ENCODE results near the gene TUBB4B.

The TUBB4B gene

DNA sequence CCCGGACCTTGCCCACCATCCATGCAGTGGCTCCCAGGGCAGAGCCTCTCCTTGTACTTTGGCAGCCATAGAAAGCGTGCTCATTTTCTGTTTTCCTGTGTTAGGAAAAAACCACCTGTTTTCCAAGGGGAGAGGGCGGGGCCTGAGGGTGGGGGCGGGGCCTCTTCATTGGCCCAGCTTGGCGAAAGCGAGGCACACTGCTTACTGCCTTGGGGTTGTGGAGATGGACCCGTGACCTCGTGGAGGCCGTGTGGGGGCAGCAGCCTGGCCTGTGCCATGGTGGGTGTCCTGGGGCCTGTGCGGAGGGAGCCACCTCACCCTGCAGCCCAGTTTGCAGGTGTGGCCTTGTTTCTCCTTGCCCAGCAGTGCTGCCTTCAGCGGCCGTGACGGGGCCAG is 32.0 kb downstream of the TUBB4B start:
- DNase-seq, result no peak

DNA sequence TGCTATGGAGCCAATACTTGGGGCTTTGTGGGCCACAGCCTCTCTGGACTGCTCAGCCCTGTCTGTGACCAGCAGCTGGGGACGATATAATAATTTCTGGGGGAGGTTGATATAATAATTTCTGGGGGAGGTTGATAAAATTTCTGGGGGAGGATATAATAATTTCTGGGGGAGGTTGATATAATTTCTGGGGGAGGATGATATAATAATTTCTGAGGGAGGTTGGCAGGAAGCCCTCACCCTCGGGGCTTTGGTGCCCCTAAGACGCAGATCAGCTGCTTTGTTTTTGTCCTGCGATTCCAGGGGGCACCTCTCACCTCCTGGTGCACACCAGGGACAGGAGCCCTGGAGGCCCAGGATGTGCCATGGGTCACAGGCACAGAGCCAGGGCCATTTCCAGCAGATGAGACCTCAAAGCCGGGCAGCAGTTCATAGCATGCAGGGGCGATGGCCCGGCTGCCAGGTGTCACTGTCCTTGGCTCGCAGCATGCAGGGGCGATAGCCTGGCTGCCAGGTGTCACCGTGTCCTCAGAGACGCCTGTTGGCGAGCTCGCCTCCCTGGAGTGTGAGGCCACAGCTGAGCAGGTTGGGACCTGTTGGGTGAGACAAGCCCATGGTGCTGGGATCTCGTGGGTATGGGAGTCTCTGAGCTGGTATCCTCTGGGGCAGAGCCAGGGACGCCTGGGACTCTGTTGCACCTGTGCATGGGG is 32.7 kb downstream of the TUBB4B start:
- no peak for DNase-seq

DNA sequence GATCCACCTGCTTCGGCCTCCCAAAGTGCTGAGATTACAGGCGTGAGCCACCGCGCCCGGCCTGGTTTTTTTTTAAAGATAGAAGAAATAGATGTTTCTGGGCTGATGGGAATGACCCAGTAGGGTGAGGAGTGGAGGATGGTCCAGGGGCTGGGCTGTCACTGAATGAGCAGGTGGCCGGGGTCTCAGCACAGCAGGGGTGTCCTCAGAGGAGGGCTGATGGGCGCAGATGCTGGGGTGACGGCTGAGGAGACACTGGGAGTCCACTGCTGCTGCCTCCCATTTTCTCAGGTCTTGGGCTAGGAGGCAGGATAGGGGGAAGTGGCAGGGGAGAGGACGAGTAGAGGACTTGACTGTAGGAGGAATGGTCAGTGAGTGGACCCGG is 34.1 kb downstream of the TUBB4B start:
- no peak for DNase-seq

DNA sequence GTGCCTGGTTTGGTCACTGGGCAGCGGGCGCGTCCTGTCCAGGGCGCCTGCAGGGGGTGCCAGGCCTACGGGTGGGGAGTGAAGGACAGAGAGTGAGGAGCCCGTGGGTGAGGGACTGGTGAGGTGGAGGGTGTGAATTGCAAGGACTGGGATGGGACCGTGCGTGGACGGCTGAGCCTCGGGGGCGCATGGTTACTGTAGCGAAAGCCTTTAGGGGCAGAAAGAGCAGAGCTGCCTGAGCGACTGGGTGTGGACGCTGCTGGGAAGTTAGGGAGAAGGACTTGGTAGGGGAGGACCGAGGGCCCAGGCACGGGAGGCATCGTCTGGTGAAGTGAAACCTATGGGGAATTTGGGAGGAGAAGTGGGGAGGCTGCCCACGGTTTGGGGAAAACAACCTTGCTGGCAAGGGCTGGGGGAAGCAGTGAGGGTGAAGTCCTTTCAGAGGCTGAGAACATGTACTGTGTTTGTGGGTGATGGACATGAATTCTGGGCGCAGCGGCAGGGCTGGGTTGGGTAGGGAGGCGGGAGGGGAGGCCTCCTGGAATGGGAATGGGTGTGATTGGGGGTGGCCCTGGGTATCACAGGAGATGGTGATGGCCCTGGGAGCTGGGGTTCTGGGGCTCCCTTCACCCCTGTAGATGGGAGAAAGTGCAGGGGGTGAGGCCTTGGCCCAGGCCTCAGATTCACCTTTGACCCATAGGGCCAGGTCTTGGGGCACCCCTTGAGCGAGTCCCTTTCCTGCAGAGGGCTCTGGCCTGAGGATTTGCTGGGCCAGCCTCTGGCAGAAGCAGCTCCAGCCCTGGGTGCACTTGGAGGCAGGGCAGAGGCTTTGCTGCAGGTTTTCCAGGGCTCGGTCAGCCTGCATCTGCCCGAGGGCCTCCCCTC is 34.7 kb downstream of the TUBB4B start:
- no peak for DNase-seq

DNA sequence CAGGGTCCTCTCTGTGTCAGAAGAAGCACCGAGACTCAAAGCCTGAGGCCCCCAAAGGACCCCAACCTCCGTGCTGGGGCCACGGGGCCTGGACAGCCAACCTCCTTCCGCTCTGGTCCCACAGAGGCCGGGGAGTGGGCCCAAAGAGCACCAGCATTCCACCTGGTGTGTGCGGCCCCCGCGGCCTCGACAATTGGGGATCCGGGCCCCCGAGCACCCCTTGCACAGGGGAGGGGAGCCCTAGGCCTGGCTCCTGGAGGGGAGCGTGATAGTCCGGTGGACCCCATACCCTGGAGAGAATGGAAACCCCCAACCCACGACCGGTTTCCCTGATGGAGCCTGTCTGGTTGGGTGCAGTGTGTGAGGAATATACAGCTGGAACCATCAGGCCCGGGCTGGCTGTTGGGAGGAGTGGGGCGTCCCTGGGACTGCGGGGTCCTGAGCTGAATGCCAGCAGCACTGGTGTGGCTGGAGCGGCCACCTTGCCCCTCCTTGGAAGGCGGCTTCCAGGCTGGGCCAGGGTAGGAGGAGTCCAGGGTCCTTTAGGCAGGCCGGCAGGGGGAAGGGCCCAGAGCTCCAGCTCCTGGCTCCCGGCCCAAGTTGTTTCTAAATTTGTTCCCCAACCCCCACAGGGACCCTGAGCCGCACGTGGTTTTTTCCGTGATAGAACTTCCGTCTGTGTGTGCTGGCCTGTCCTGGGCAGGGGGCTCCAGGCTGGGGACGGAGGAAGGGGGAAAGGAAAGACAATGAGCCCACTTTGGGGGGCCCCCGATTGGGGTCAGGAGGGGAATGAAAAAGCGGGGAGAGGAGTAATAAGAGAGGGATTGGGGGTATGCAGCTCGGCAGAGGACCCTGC is 35.6 kb downstream of the TUBB4B start:
- DNase-seq, result no peak

DNA sequence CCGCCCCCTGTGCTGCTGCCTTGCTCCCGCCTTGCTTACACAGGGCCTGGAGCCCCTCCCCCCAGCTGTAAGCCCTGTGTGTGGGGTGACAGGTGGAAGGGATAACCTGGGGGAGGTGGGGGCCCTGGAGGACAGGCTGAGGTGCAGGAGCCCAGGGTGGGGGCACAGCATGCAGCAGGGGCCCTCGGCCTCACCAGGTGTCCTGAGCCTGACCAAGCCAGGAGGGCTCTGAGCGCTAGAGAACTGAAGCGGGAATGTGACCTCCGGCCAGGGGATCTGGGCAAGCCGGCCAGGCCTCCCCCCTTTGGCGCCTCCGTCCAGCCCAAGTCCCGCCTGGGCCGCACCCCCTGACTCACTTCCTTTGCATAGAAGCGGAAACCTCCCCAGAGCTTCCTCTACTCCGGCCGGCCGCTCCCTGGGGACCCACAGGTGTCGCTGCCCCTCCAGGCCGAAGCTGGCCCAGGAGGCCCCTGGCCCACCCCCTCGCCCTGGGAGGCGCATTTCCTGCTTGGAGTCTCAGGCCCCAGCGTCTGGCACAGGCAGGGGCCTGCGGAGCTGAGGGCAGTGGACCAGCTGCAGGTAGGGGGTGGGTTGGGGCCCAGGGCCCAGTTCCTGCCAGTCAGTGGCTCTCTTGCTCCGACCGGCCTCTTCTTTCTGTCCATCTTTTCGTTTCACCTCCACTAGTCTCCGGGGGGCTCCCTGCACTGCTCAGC is 36.4 kb downstream of the TUBB4B start, which contains the start of gene TOR4A:
TSS of gene TOR4A (plus strand) at position 398 of the 713 bp plus-strand sequence. CDS start 964 bp downstream, outside the sequence.
- DNase-seq, result peak; percentile 34

DNA sequence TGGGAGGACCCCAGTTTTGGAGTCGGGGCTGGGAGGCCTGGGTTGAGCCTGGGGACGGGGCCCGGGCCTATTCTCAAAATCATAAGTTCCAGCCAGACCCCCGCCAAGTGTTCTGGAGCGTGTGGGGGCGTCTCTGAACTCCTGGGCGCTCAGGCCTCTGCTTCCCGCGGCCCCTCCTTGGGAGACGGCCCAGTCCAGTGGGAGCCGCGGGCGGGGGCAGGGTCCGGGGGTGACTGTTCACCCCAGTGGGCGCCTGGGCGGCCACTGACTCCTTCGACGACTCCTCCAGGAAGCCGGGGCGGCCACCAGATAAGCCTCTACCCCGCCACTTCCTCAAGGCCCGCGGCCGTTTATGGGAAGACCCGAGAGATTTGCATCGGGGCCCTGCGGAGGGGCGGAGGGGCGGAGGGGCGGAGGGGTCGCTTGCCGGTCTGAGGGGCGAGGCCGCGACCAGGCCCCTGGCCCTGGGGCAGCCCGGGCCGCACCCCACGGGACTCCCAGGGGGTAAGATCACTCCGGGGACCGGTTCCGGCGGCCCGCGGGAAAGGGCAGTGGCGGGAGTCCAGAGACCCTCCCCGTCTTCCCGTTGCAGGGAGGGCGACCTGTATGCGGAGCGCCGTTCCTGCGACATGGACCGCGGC is 37.1 kb downstream of the TUBB4B start:
- no peak for DNase-seq

DNA sequence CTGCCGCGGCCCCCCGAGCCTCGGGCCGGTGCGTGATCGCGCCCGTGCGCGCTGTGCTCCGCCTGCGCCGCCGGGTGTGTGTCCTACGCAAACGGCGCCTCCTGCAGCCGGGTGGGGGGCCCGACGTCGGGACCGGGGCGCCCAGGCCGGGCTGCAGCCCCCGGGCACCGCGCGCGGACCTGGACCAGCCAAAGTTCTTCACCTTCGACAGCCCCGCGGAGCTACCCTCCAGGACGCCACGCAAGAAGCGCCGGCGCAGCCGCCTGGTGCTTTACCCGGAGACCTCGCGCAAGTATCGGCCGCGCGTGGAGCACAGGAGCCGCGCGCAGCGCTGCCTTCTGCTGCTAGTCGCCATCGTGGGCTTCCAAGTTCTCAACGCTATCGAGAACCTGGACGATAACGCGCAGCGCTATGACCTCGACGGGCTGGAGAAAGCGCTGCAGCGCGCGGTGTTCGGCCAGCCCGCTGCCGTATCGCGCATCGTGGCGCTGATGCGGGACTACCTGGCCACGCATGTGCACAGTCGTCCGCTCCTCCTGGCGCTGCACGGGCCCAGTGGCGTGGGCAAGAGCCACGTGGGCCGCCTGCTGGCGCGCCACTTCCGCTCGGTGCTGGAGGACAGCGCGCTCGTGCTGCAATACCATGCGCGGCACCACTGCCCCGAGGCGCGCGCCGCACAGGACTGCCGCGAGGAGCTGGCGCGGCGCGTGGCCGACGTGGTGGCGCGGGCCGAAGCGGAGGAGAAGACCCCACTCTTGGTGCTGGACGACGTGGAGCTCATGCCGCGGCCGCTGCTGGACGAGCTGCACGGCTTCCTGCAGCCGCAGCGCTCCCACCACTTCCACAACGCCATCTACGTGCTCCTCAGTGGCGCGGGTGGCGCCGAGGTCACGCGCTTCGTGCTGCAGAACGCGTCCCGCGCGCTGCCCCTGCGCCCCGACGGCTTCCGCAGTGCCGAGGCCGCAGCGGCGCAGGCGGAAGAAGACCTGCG is 37.9 kb downstream of the TUBB4B start:
- no peak for DNase-seq

DNA sequence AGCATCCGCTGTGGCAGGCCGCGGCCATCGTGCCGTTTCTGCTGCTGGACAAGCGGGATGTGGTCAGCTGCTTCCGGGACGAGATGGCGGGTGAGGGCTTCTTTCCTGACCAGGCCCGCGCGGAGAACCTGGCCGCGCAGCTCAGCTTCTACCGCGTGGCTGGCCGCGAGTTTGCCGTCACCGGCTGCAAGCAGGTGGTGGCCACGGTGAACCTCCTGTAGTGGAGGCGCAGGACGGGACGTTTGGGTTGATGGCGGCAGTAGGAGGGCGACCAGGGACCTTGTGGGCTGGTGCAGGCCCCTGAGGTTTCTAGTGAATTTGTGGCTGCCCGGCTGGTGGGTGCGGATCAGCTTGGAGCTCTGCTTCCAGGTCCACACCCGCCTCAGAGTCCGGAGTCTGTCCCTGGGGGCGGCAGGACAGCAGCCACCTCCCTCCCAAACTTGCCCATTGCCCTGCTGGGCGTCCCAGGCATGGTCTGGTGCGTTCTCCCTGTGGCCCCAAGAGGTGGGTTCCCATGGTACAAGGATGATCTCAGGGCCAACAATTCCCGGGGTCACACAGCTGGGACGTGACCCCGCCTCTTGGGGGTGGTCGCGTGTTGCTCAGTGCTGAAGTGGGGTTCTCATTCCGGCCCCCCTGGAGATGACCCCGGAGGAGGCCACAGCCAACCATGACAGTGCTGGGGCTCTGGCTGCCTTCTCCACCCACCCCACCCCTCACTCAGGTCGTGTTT is 38.8 kb downstream of the TUBB4B start:
- DNase-seq, result no peak

DNA sequence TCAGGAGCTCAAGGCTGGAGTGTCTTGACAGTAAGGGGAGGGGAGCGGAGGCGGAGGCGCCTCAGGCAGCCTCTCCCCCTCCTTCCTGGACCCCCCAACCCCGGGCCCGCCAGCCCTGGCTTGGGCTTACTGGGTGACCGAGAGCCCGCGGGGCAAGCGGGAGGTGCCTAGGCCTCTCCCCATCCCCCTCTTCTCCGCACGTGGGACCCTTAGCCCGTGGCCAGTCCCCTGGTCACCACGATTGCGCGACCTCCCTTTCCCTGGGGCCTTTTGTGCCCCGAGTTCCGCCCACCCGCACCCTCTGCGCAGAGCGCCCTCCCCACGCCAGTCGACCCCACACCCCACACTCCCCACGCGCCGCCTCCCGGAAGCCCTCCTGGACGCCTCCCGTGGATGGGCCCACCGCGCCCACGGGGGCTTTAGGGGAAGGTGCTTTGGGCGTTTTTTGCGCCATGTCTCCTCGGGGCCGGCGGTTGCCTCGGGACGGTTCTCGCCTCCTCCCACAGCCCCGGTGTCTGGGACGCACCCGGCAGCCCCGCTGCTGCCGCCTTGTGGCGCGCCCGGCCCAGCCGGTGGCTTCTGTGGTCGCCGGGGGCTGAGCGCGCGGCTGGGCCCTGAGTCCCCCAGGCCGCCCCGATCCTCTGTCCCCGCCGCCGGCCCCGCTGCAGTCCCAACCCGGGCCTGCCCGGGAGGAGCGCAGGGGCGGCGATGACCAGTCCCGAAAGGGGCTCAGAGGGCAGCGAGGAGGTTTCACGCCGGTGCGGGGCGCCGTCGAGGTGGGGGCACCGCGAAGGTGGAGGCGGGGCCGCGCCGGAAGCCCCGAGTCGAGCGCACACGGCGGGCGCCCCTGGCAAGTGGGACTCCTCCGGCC is 39.6 kb downstream of the TUBB4B start:
- DNase-seq, result peak; percentile 21

DNA sequence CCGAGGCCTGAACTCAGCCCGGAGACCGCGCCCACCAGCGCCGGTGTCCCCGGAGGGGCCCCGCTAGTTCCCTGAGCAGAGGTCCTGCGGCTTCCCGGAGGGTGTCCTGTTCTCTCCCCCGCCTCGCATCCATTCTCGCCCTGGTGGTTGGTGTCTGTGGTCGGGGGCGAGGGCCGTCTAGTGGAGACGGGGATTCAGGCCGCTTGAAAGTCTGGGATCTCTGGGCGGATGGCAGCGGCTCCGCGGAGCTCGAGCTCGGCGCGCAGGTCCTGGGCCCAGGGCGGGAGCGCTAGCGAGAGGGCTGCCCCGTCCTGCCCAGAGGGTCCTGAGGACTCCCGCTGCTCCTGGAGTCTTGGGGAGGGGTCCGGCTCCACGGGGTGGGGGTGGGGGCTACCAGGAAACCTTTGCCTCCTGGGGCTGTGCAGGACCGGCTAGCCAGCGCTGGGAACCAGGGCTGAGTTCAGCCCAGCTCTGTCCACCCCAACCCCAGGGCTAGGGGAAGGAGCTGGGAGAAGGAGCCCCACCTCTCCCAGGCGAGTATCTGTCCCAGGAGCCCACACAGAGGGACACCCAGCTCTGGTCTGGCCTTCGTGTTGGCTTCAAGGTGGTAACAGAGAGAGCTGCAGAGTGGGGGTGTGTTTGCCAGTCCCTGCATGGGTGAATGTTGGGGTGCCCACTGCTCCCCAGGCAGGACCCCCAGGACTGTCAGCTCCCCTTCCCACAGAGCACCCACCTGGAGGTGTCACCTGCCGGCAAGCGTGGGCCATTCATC is 40.4 kb downstream of the TUBB4B start:
- DNase-seq, result no peak

DNA sequence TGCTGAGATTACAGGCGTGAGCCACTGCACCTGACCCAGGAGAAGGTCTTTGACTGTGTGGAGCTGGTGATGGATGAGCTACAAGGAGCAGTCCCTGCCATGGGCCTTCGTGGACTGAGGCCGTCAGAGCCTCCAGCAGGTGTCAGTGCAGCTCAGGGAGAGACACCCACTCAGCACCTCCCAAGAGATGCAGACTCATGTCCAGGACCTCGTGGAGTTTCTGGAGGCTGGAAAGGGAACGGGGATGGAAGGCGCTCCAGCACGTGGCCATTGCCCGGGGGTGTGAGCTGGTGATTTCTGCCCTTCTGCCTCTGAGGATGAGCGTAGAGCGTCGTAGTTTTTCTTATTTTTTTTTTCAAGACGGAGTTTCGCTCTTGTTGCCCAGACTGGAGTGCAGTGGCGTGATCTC is 45.9 kb downstream of the TUBB4B start:
- peak; percentile 29 for DNase-seq

DNA sequence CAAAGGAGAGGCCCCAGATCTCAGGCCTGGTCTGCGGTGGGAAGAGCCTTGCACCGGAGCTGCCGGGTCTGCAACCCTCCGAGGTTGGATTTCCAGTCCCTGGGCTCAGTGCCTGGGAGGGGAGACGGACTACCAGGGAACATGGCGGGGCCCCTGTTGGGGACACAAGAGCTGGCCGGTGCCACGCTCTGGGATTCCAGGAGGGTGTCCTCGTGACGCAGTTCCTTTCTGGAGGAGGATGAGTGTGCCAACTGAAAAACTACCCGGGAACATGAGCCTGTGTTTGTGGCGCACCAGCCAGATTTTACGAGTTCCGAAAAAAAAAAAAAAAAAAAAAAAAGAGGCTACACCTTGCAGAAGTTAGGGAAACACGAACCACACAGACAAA is 52.0 kb downstream of the TUBB4B start:
- DNase-seq, result no peak
